ENCODE data around the gene HOXC5. TPM values are rescaled to one million over a fixed set of nuclear protein-coding genes. Genes with fewer than 3 reads are reported as not detected.

HOXC5 gene
- total RNA-seq, 4 donors from 2014 or later = 1.4 to 2.7 (median 1.7) TPM

DNA sequence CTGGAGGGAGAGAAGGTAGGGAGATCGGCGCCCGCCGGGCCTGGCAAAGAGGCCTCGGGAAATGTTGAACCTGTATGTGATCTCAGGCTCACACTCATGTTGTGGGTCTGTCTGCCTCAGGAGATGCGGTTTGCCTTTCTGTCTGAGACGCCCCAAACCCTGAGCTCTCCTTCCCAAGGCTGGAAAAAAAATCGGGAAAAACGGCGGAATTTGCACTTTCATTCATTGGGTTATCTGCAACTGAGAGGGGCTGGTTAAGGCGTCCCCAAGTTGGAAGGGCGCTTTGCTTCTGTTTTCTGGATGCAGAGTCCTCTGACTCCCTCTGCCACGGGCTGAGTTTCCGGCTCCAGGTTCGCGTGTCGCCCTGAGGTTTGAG, 37.9 kb upstream of the HOXC5 start:
- Histone ChIP-seq H3K27ac (peak overlapping the region; percentile 80 to 99 (median 92)), H3K9me3 (no peaks in the 10 kb centered on the region), H3K4me1 (peaks cover 0 to 63% (median 16%) of the 10 kb centered on the region in 4 donors), H3K36me3 (no peaks in the 10 kb centered on the region), H3K27me3 (peaks cover 0 to 94% of the 10 kb centered on the region in 2 donors), H3K4me3 (peak overlapping the region; percentile 38 to 59 (median 55))
- WGBS, 2 donors = 7% methylated on average over 17 of the region's 17 CpGs
- TF ChIP-seq EP300 (IDR thresholded peaks at IDR 0.05) (no peak), POLR2A (IDR thresholded peaks at IDR 0.05) (no peak)
- no peak for DNase-seq (ENCODE audit: low spot score in 2 of 2)

GRCh38 chr12:53995378-53996239, 37.2 kb upstream of the HOXC5 start:
- DNase-seq (ENCODE audit: low spot score in 2 of 2) = no peak
- Histone ChIP-seq H3K36me3 (no peaks in the 10 kb centered on the region), H3K4me3 (peak overlapping the region; percentile 38 to 59 (median 55)), H3K9me3 (no peaks in the 10 kb centered on the region), H3K27ac (peak overlapping the region; percentile 80 to 99 (median 92)), H3K27me3 (peaks cover 0 to 94% of the 10 kb centered on the region in 2 donors), H3K4me1 (peaks cover 0 to 67% (median 18%) of the 10 kb centered on the region in 4 donors)
- TF ChIP-seq POLR2A (IDR thresholded peaks at IDR 0.05) = peak in 1 of 2 donors; percentile 78
- peak in 1 of 2 donors; percentile 94 for TF ChIP-seq EP300 (IDR thresholded peaks at IDR 0.05)
- TF ChIP-seq CTCF (IDR thresholded peaks at IDR 0.05) = no peak
- WGBS, 2 donors = 2 to 5% methylated on average over 32 to 48 of the region's 48 CpGs

DNA sequence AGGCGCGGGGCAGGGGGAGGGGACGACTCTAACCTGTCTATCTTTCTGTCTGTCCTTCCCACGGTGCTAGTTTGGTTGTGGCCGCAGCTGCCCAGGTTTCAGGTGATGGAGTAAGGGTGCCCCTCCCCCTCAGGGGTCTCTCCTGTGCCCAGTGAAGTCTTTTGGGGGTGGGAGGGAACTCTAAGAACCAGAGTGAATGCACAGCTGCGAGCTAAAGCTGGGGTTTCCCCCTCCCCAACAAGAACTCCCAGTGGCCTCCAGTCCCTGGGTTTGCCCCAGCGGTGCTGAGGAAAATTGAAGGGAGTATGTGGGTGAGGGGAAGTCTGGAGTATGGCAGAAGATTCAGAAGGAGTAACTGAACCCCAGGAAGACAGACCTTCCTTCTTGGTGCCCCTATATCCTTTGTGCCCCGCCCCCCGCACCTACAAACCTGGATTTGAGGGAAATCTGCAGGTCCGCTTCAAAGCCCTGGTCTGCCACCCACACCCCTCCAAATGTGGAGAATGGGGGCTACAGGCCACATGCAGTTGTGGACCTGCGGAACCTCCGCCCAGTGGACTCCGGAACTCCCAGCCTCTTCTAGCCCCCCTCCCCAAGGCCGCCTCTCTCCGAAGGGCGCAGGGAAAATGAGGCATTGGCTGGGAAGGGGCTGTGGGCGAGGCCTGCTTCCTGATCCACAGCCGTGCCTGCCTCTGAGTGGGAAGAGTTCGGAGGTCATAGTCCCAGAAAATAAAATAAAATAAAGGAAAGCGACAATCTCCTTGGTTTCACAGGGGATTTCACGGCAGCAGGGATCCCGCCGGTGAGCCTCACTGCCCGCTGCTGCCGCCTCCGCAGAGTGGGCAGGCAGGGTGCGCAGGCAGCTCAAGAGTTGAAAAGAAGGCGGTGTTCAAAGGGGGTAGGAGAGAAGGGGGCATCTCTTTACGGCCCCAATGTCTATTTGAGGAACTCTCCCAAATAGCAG, 36.3 kb upstream of the HOXC5 start:
- no peaks in the 10 kb centered on the region for H3K36me3 ChIP-seq
- no peaks in the 10 kb centered on the region for H3K9me3 ChIP-seq
- peaks cover 0 to 87% of the 10 kb centered on the region in 2 donors for H3K27me3 ChIP-seq
- H3K4me1 ChIP-seq = peaks cover 0 to 72% (median 18%) of the 10 kb centered on the region in 4 donors
- TF ChIP-seq POLR2A (IDR thresholded peaks at IDR 0.05) = no peak
- TF ChIP-seq CTCF (IDR thresholded peaks at IDR 0.05) = peak in 1 of 5 experiments; percentile 9
- no peak for TF ChIP-seq EP300 (IDR thresholded peaks at IDR 0.05)
- peak overlapping the region; percentile 38 to 59 (median 55) for H3K4me3 ChIP-seq
- DNase-seq (ENCODE audit: low spot score in 2 of 2) = no peak
- H3K27ac ChIP-seq = peak overlapping the region; percentile 80 to 99 (median 92)
- WGBS, 2 donors = 34 to 39% methylated on average over 29 of the region's 29 CpGs

- Histone ChIP-seq H3K27ac (peak overlapping the region; percentile 80 to 99 (median 92)), H3K4me1 (peaks cover 0 to 81% (median 18%) of the 10 kb centered on the region in 4 donors)
These were observed 35.4 kb upstream of the HOXC5 start for GRCh38 chr12:53997204-53998109.

More at GRCh38 chr12:53997204-53998109, 35.4 kb upstream of the HOXC5 start:
- TF ChIP-seq CTCF (IDR thresholded peaks at IDR 0.05) = no peak
- peak in 1 of 2 donors; percentile 42 for TF ChIP-seq EP300 (IDR thresholded peaks at IDR 0.05)
- peak overlapping the region; percentile 1 to 59 (median 55) for H3K4me3 ChIP-seq
- peaks cover 0 to 77% of the 10 kb centered on the region in 2 donors for H3K27me3 ChIP-seq
- no peak for DNase-seq (ENCODE audit: low spot score in 2 of 2)
- no peaks in the 10 kb centered on the region for H3K9me3 ChIP-seq
- WGBS, 2 donors = 18 to 19% methylated on average over 35 of the region's 35 CpGs
- H3K36me3 ChIP-seq = no peaks in the 10 kb centered on the region
